Lower leg skin (tissue), 3 donors: Measurements from ENCODE around the gene NCBP3.

Experiments used
- CTCF ChIP-seq, 3 donors: fragments of 450-650 bp; IDR thresholded peaks; one replicate each; pipeline ENCODE4 v1.5.1; 2016; ENCODE audit warnings: antibody characterized with exemption in 3 of 3, mild to moderate bottlenecking in 3 of 3, moderate library complexity in 2 of 3
- POLR2A ChIP-seq, 2 donors: fragments of 450-650 bp; IDR thresholded peaks; one replicate each; pipeline ENCODE4 v1.6.1; 2016 to 2017; ENCODE audit warnings: antibody characterized with exemption in 2 of 2, mild to moderate bottlenecking in 1 of 2, moderate library complexity in 1 of 2

- TF ChIP-seq CTCF (IDR thresholded peaks at IDR 0.05): no peak
- no peak for TF ChIP-seq POLR2A (IDR thresholded peaks at IDR 0.05)
Measured at GRCh38 chr17:3812771-3813170, 33.3 kb downstream of the NCBP3 start.
